ENCODE results near the gene MAGEL2. TPM values are rescaled to one million over a fixed set of nuclear protein-coding genes. Genes with fewer than 3 reads are reported as not detected.

Gene MAGEL2
- total RNA-seq = 2.4 TPM

- no peak for FAIRE-seq
- DNase-seq (ENCODE audit: low spot score in 2 of 2) = peak in 1 of 2 donors; percentile 44
Measured at GRCh38 chr15:23647421-23648370, at the start of gene MAGEL2. MAGEL2 (minus strand) TSS chr15:23647867; CDS start chr15:23647742, 125 bp downstream.

- FAIRE-seq (no peak), DNase-seq (ENCODE audit: low spot score in 2 of 2) (no peak)
Measured at GRCh38 chr15:23695282-23695681, 47.6 kb upstream of the MAGEL2 start.

GRCh38 chr15:23694592-23694991, 46.9 kb upstream of the MAGEL2 start:
- DNase-seq (ENCODE audit: low spot score in 2 of 2) = no peak
- no peak for FAIRE-seq

- DNase-seq (ENCODE audit: low spot score in 2 of 2) = peak; percentile 53 to 55
- FAIRE-seq = no peak
Measured at GRCh38 chr15:23690450-23690852, 42.8 kb upstream of the MAGEL2 start.

GRCh38 chr15:23690015-23690414, 42.3 kb upstream of the MAGEL2 start:
- FAIRE-seq = no peak
- DNase-seq (ENCODE audit: low spot score in 2 of 2) = no peak

GRCh38 chr15:23687143-23687470, 39.4 kb upstream of the MAGEL2 start, which contains the start of gene NDN:
NDN (minus strand) TSS chr15:23687305; CDS start chr15:23687217, 88 bp downstream.
- FAIRE-seq (no peak), DNase-seq (ENCODE audit: low spot score in 2 of 2) (peak; percentile 66 to 73)

- no peak for DNase-seq (ENCODE audit: low spot score in 2 of 2)
- FAIRE-seq = no peak
Measured at GRCh38 chr15:23686466-23687142, 38.9 kb upstream of the MAGEL2 start.

GRCh38 chr15:23671481-23671880, 23.8 kb upstream of the MAGEL2 start:
- FAIRE-seq = no peak
- DNase-seq (ENCODE audit: low spot score in 2 of 2) = no peak

- DNase-seq (ENCODE audit: low spot score in 2 of 2) (no peak), FAIRE-seq (no peak)
Measured at GRCh38 chr15:23670970-23671369, 23.3 kb upstream of the MAGEL2 start.

GRCh38 chr15:23663232-23663631, 15.6 kb upstream of the MAGEL2 start:
- FAIRE-seq (no peak), DNase-seq (ENCODE audit: low spot score in 2 of 2) (no peak)

- FAIRE-seq (no peak), DNase-seq (ENCODE audit: low spot score in 2 of 2) (peak in 1 of 2 donors; percentile 37)
Measured at GRCh38 chr15:23648920-23649515, 1.4 kb upstream of the MAGEL2 start.

GRCh38 chr15:23647001-23647295, 719 bp downstream of the MAGEL2 start:
- no peak for FAIRE-seq
- no peak for DNase-seq (ENCODE audit: low spot score in 2 of 2)

GRCh38 chr15:23646165-23647000, 1.3 kb downstream of the MAGEL2 start:
- FAIRE-seq (no peak), DNase-seq (ENCODE audit: low spot score in 2 of 2) (peak in 1 of 2 donors; percentile 19)

- no peak for DNase-seq (ENCODE audit: low spot score in 2 of 2)
Measured at GRCh38 chr15:23645371-23646164, 2.1 kb downstream of the MAGEL2 start.

GRCh38 chr15:23644829-23645228, 2.8 kb downstream of the MAGEL2 start:
- DNase-seq (ENCODE audit: low spot score in 2 of 2) (no peak), FAIRE-seq (no peak)

More at GRCh38 chr15:23645371-23646164, 2.1 kb downstream of the MAGEL2 start:
- no peak for FAIRE-seq

GRCh38 chr15:23642413-23643044, 5.1 kb downstream of the MAGEL2 start:
- no peak for FAIRE-seq
- peak; percentile 60 to 71 for DNase-seq (ENCODE audit: low spot score in 2 of 2)

GRCh38 chr15:23634181-23634580, 13.5 kb downstream of the MAGEL2 start:
- DNase-seq (ENCODE audit: low spot score in 2 of 2) (no peak), FAIRE-seq (no peak)

- DNase-seq (ENCODE audit: low spot score in 2 of 2) (no peak), FAIRE-seq (peak; percentile 72)
Measured at GRCh38 chr15:23629234-23629805, 18.3 kb downstream of the MAGEL2 start.

Data from frontal cortex (tissue), 4 donors.